RWPE2 (cell line): ENCODE results near the gene LRGUK.

Experiments
- ATAC-seq: fragments of 200-7000 bp; cut with Tn5 transposase; 3 replicates; pipeline ENCODE4 v1.9.1; 2021; ENCODE audit warnings: low read depth
- DNase-seq: peaks from one replicate; pipeline ENCODE4 v3.0.0-alpha.2; 2020; ENCODE audit warnings: low spot score
- H3K27ac ChIP-seq: fragments of 450-650 bp; 2 replicates; pipeline ENCODE4 v1.5.1; 2017; ENCODE audit warnings: mild to moderate bottlenecking; ENCODE audit not compliant: poor library complexity, severe bottlenecking
- H3K27me3 ChIP-seq: fragments of 250-450 bp; sonication (Bioruptor Pico); 2 replicates; pipeline ENCODE4 v1.5.1; 2021; ENCODE audit warnings: mild to moderate bottlenecking, moderate library complexity; ENCODE audit not compliant: insufficient read depth, poor library complexity, severe bottlenecking
- H3K36me3 ChIP-seq: fragments of 250-450 bp; sonication (Bioruptor Pico); 2 replicates; pipeline ENCODE4 v1.5.1; 2020; ENCODE audit warnings: low read depth, mild to moderate bottlenecking, moderate library complexity
- H3K4me1 ChIP-seq: fragments of 250-450 bp; sonication (Bioruptor Pico); 2 replicates; pipeline ENCODE4 v1.5.1; 2021; ENCODE audit warnings: mild to moderate bottlenecking, moderate library complexity; ENCODE audit not compliant: insufficient read depth, poor library complexity, severe bottlenecking
- H3K4me3 ChIP-seq: fragments of 250-450 bp; sonication (Bioruptor Pico); 2 replicates; pipeline ENCODE4 v1.5.1; 2021; ENCODE audit warnings: mild to moderate bottlenecking, moderate library complexity; ENCODE audit not compliant: severe bottlenecking
- H3K9me3 ChIP-seq: fragments of 250-450 bp; sonication (Bioruptor Pico); 2 replicates; pipeline ENCODE4 v1.5.1; 2021; ENCODE audit warnings: mild to moderate bottlenecking, moderate library complexity; ENCODE audit not compliant: severe bottlenecking
- TF ChIP-seq, protein P1 (sequence below): fragments of 450-650 bp; IDR thresholded peaks from one replicate; pipeline ENCODE4 v1.5.1; 2017; ENCODE audit warnings: mild to moderate bottlenecking, moderate library complexity; ENCODE audit not compliant: poor library complexity, severe bottlenecking

LRGUK gene

DNA sequence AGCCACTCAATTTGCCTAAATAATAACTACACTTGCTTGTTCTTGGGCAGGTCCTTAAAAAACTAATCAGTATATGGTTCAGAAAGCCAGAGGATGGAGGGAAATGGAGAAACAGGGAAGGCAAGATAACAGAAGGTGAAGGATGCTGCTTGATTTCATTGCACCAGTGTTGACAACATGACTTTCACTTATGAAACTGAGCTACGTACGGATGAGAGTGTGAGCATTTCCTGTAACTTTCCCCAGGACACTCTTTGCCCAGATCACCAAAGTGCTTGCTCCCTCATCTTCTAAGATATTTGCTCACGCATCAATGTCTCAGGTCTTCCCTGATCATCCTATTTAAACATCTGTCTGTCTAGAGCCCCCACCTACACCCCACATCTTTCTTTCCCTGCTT lies 152.2 kb downstream of the LRGUK start:
- no peaks in the 10 kb centered on the region for H3K36me3 ChIP-seq
- no peak overlapping the region for H3K27ac ChIP-seq
- DNase-seq (no peak), ATAC-seq (no peak)
- peaks cover 3% of the 10 kb centered on the region for H3K27me3 ChIP-seq
- TF ChIP-seq, protein P1, sequence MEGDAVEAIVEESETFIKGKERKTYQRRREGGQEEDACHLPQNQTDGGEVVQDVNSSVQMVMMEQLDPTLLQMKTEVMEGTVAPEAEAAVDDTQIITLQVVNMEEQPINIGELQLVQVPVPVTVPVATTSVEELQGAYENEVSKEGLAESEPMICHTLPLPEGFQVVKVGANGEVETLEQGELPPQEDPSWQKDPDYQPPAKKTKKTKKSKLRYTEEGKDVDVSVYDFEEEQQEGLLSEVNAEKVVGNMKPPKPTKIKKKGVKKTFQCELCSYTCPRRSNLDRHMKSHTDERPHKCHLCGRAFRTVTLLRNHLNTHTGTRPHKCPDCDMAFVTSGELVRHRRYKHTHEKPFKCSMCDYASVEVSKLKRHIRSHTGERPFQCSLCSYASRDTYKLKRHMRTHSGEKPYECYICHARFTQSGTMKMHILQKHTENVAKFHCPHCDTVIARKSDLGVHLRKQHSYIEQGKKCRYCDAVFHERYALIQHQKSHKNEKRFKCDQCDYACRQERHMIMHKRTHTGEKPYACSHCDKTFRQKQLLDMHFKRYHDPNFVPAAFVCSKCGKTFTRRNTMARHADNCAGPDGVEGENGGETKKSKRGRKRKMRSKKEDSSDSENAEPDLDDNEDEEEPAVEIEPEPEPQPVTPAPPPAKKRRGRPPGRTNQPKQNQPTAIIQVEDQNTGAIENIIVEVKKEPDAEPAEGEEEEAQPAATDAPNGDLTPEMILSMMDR: no peak
- no peak overlapping the region for H3K4me3 ChIP-seq
- no peaks in the 10 kb centered on the region for H3K4me1 ChIP-seq
- no peaks in the 10 kb centered on the region for H3K9me3 ChIP-seq

DNA sequence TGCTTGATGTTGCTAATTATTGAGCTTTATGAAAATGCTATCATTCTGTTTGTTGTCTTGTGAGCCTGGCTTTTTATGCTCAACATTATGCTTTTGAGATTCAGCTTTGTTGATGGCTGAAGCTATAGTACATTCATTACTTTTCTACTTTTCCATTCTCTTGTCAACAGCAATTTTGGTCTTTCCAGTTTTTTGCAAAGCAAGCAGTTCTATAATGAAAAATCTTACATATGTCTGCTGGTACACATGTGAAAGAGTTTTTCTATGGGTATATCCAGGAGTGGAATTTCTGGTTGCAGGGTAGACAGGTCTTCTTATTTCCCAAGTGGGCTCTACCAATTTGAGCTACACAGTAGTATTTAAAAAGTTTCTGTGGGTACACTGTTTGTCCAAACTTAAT lies 152.8 kb downstream of the LRGUK start:
- ATAC-seq (no peak), DNase-seq (no peak)
- TF ChIP-seq, protein P1: no peak
- no peak overlapping the region for H3K4me3 ChIP-seq
- peaks cover 3% of the 10 kb centered on the region for H3K27me3 ChIP-seq
- H3K27ac ChIP-seq: no peak overlapping the region
- H3K9me3 ChIP-seq: no peaks in the 10 kb centered on the region
- no peaks in the 10 kb centered on the region for H3K4me1 ChIP-seq
- H3K36me3 ChIP-seq: no peaks in the 10 kb centered on the region

DNA sequence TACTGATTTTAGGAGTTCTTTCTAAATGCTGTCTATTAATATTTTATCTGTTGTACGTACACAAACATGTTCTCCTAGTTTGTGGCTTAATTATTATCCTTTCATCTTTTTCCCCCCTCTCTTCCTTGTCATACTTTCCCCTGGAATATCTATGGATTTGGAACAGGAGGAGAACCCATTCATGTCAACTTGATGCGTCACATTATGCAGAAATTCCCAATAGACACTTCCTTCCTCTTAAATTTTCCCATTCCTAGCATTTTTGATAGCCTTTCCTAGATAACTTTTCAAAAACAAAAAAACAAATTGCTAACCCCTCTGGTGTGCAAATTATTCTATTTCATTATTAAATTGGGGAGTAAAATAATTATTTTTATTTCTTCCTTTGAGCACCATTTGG lies 153.4 kb downstream of the LRGUK start:
- Histone ChIP-seq H3K4me3 (no peak overlapping the region), H3K9me3 (no peaks in the 10 kb centered on the region), H3K27me3 (peaks cover 3% of the 10 kb centered on the region), H3K36me3 (no peaks in the 10 kb centered on the region), H3K27ac (no peak overlapping the region), H3K4me1 (no peaks in the 10 kb centered on the region)
- TF ChIP-seq, protein P1: no peak
- DNase-seq (no peak), ATAC-seq (no peak)

DNA sequence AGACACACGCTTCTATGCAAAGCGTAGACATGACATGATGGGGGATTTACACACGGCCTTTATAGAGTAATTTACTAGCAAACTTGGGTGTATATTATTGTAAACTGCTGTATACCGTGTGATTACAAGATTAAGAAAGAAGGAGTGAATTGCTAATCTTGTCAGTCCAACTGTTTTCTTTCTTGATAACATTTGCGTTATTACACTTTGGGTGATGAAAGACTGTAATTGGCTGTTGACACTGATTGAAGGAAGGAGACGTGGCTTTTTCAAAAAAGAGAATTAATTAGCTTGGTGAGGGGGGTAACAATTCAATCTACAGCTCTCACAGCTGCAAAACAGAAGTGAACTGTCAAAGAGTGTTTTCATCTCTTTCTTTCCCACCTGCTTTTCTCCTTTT lies 156.9 kb downstream of the LRGUK start:
- Histone ChIP-seq H3K27me3 (peaks cover 3% of the 10 kb centered on the region), H3K9me3 (no peaks in the 10 kb centered on the region), H3K4me3 (no peak overlapping the region), H3K4me1 (no peaks in the 10 kb centered on the region), H3K27ac (no peak overlapping the region), H3K36me3 (no peaks in the 10 kb centered on the region)
- ATAC-seq (no peak), DNase-seq (no peak)
- TF ChIP-seq, protein P1: no peak

DNA sequence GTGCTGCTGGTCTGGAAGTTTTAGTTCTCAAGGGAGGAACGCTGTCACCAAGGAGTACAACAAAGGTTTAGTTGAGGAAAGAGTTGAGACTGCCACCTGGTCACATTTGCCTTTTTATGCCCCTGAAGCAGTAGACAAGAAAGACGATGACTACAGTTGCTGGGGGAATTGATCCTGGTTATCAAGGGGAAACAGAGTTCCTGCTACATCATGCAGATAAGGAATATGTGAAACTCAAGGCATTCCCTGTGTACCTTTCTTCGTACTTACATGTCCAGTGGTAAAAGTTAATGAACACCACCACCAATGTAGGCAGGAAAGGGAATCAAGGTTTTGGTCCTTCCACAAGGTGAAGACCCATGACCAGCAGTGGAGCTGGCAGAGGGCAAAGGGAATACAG lies 157.8 kb downstream of the LRGUK start:
- Histone ChIP-seq H3K27me3 (peaks cover 3% of the 10 kb centered on the region), H3K9me3 (no peaks in the 10 kb centered on the region), H3K27ac (no peak overlapping the region), H3K36me3 (no peaks in the 10 kb centered on the region), H3K4me1 (peaks cover under 1% of the 10 kb centered on the region), H3K4me3 (no peak overlapping the region)
- no peak for ATAC-seq
- no peak for DNase-seq
- TF ChIP-seq, protein P1: no peak
